DND-41 (cell line): ENCODE measurements around the gene PPP3R1.

Experiments used
- CTCF ChIP-seq: IDR thresholded peaks from 2 replicates; pipeline ENCODE4 v1.5.1; 2012; ENCODE audit warnings: borderline replicate concordance, low read length, moderate library complexity, mild to moderate bottlenecking; ENCODE audit not compliant: poor library complexity, severe bottlenecking; ENCODE audit errors: extremely low read depth
- EZH2 ChIP-seq: IDR thresholded peaks from 3 replicates; pipeline ENCODE4 v1.6.1; 2012; ENCODE audit warnings: borderline replicate concordance, low read depth, mild to moderate bottlenecking, moderate library complexity, low read length, inconsistent platforms; ENCODE audit not compliant: severe bottlenecking

GRCh38 chr2:68156419-68156818, 95.9 kb downstream of the PPP3R1 start:
- no peak for TF ChIP-seq CTCF
- no peak for TF ChIP-seq EZH2
